ENCODE results near the gene INTS14. TPM values are rescaled to one million over a fixed set of nuclear protein-coding genes. Genes with fewer than 3 reads are reported as not detected.
A peak's percentile ranks its signal among the peaks of the same experiment; 100 is the strongest.
"Not testable (repeated sequence)": the region's sequence is repeated elsewhere in the genome, so short reads cannot be mapped to it uniquely, and the experiment has no call there.

INTS14 gene
- total RNA-seq, 1 donor from 2014 or later: 42.2 TPM

- Mint-ChIP-seq H3K4me3 (ENCODE audit: unreplicated experiment) (no peak overlapping the region), H3K36me3 (ENCODE audit: low read depth, unreplicated experiment) (peaks cover 60% of the 10 kb centered on the region), H3K4me1 (ENCODE audit: unreplicated experiment) (peaks cover 9% of the 10 kb centered on the region), H3K27me3 (ENCODE audit: unreplicated experiment) (no peaks in the 10 kb centered on the region), H3K9me3 (ENCODE audit: unreplicated experiment) (no peaks in the 10 kb centered on the region), H3K27ac (ENCODE audit: unreplicated experiment) (no peak overlapping the region)
- DNase-seq (ENCODE audit: low spot score): no peak
- TF ChIP-seq CTCF (IDR thresholded peaks at IDR 0.05; ENCODE audit: unreplicated experiment): no peak
Observed at GRCh38 chr15:65558336-65558735, 52.6 kb downstream of the INTS14 start.

GRCh38 chr15:65556622-65557021 is 54.3 kb downstream of the INTS14 start:
- Mint-ChIP-seq H3K27me3 (ENCODE audit: unreplicated experiment) (no peaks in the 10 kb centered on the region), H3K27ac (ENCODE audit: unreplicated experiment) (no peak overlapping the region), H3K9me3 (ENCODE audit: unreplicated experiment) (no peaks in the 10 kb centered on the region), H3K4me1 (ENCODE audit: unreplicated experiment) (peaks cover 7% of the 10 kb centered on the region), H3K4me3 (ENCODE audit: unreplicated experiment) (no peak overlapping the region), H3K36me3 (ENCODE audit: low read depth, unreplicated experiment) (peaks cover 45% of the 10 kb centered on the region)
- TF ChIP-seq CTCF (IDR thresholded peaks at IDR 0.05; ENCODE audit: unreplicated experiment): no peak
- no peak for DNase-seq (ENCODE audit: low spot score)

- Mint-ChIP-seq H3K36me3 (ENCODE audit: low read depth, unreplicated experiment) (peaks cover 34% of the 10 kb centered on the region), H3K27me3 (ENCODE audit: unreplicated experiment) (no peaks in the 10 kb centered on the region), H3K4me1 (ENCODE audit: unreplicated experiment) (peaks cover 12% of the 10 kb centered on the region), H3K27ac (ENCODE audit: unreplicated experiment) (no peak overlapping the region), H3K4me3 (ENCODE audit: unreplicated experiment) (no peak overlapping the region), H3K9me3 (ENCODE audit: unreplicated experiment) (no peaks in the 10 kb centered on the region)
- no peak for TF ChIP-seq CTCF (IDR thresholded peaks at IDR 0.05; ENCODE audit: unreplicated experiment)
- no peak for DNase-seq (ENCODE audit: low spot score)
Observed at GRCh38 chr15:65553691-65554090, 57.2 kb downstream of the INTS14 start.

- H3K9me3 Mint-ChIP-seq (ENCODE audit: unreplicated experiment); H3K27me3 Mint-ChIP-seq (ENCODE audit: unreplicated experiment); H3K27ac Mint-ChIP-seq (ENCODE audit: unreplicated experiment); DNase-seq (ENCODE audit: low spot score); H3K4me3 Mint-ChIP-seq (ENCODE audit: unreplicated experiment); H3K4me1 Mint-ChIP-seq (ENCODE audit: unreplicated experiment): not testable (repeated sequence)
- peaks cover 29% of the 10 kb centered on the region for H3K36me3 Mint-ChIP-seq (ENCODE audit: low read depth, unreplicated experiment)
Observed at GRCh38 chr15:65552851-65553250, 58.1 kb downstream of the INTS14 start.

GRCh38 chr15:65551183-65551582 is 59.7 kb downstream of the INTS14 start:
- no peak for TF ChIP-seq CTCF (IDR thresholded peaks at IDR 0.05; ENCODE audit: unreplicated experiment)
- DNase-seq (ENCODE audit: low spot score): no peak
- Mint-ChIP-seq H3K27me3 (ENCODE audit: unreplicated experiment) (no peaks in the 10 kb centered on the region), H3K27ac (ENCODE audit: unreplicated experiment) (no peak overlapping the region), H3K36me3 (ENCODE audit: low read depth, unreplicated experiment) (peaks cover 25% of the 10 kb centered on the region), H3K9me3 (ENCODE audit: unreplicated experiment) (no peaks in the 10 kb centered on the region), H3K4me1 (ENCODE audit: unreplicated experiment) (peaks cover 10% of the 10 kb centered on the region), H3K4me3 (ENCODE audit: unreplicated experiment) (no peak overlapping the region)

- no peak overlapping the region for H3K4me3 Mint-ChIP-seq (ENCODE audit: unreplicated experiment)
- no peak for TF ChIP-seq CTCF (IDR thresholded peaks at IDR 0.05; ENCODE audit: unreplicated experiment)
- no peaks in the 10 kb centered on the region for H3K27me3 Mint-ChIP-seq (ENCODE audit: unreplicated experiment)
- H3K36me3 Mint-ChIP-seq (ENCODE audit: low read depth, unreplicated experiment): peaks cover 22% of the 10 kb centered on the region
- H3K27ac Mint-ChIP-seq (ENCODE audit: unreplicated experiment): peak overlapping the region; percentile 27
- H3K9me3 Mint-ChIP-seq (ENCODE audit: unreplicated experiment): no peaks in the 10 kb centered on the region
- H3K4me1 Mint-ChIP-seq (ENCODE audit: unreplicated experiment): peaks cover 10% of the 10 kb centered on the region
- DNase-seq (ENCODE audit: low spot score): no peak
Observed at GRCh38 chr15:65550681-65551098, 60.2 kb downstream of the INTS14 start.

GRCh38 chr15:65549288-65549687 is 61.6 kb downstream of the INTS14 start:
- not testable (repeated sequence) for H3K9me3 Mint-ChIP-seq (ENCODE audit: unreplicated experiment); H3K4me3 Mint-ChIP-seq (ENCODE audit: unreplicated experiment); DNase-seq (ENCODE audit: low spot score); H3K36me3 Mint-ChIP-seq (ENCODE audit: low read depth, unreplicated experiment); H3K4me1 Mint-ChIP-seq (ENCODE audit: unreplicated experiment); H3K27ac Mint-ChIP-seq (ENCODE audit: unreplicated experiment); H3K27me3 Mint-ChIP-seq (ENCODE audit: unreplicated experiment)
